COLO668 (cell line): ENCODE measurements around the gene DISC1.
"Not testable (repeated sequence)": the region's sequence is repeated elsewhere in the genome, so short reads cannot be mapped to it uniquely, and the experiment has no call there.

Experiments used
- DNase-seq: peaks from one replicate; lab custom pipeline; 2025; ENCODE audit not compliant: unreplicated experiment; lab: John Stamatoyannopoulos, UW

DISC1 gene

GRCh38 chr1:231724876-231725647 is 98.5 kb downstream of the DISC1 start:
- DNase-seq: peak; percentile 29

GRCh38 chr1:231727171-231727570 is 100.6 kb downstream of the DISC1 start:
- no peak for DNase-seq

DNA sequence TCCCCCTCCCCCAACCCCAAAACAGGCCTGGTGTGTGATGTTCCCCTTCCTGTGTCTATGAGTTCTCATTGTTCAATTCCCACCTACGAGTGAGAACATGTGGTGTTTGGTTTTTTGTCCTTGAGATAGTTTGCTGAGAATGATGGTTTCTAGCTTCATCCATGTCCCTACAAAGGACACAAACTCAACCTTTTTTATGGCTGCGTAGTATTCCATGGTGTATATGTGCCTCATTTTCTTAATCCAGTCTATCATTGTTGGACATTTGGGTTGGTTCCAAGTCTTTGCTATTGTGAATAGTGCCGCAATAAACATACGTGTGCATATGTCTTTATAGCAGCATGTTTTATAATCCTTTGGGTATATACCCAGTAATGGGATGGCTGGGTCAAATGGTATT is 102.4 kb downstream of the DISC1 start:
- DNase-seq: not testable (repeated sequence)

DNA sequence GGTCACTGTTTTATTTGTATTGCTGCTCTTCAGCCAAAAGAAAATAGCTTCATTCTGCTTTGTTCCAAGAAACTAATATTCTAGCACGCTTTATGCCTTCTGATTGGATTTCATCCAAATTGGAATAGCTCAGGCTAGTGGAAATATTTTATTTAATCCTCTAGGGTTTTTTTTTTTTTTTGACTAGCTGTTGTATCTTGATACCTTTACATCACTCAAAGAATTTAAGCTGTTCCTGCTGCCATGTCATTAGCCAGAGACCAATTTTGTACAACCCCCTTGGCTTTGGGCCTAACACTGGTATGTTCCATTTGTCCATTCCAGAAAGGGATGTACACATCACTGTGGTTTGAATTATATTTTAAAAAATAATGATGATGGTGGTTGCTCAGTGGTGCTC is 103.0 kb downstream of the DISC1 start:
- DNase-seq: no peak

- DNase-seq: no peak
These were observed 104.7 kb downstream of the DISC1 start for GRCh38 chr1:231731268-231731667.

GRCh38 chr1:231733063-231733462 is 106.5 kb downstream of the DISC1 start:
- no peak for DNase-seq

DNA sequence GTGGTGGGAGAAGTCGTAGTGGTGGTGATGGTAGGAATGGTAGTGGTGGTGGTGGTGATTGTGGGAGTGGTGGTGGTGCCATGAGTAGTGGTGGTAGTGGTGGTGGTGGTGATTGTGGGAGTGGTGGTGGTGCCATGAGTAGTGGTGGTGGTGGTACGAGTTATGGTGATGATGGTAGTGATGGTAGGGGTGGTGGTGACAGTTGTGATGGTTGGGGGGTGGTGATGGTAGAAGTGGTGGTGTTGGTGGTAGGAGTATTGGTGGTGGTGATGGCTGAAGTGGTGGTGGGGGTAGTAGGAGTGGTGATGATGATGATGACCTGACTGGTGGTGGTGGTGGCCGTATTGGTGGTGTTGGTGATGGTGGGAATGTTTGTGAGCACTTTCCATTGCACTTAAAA is 107.1 kb downstream of the DISC1 start:
- DNase-seq: no peak

DNA sequence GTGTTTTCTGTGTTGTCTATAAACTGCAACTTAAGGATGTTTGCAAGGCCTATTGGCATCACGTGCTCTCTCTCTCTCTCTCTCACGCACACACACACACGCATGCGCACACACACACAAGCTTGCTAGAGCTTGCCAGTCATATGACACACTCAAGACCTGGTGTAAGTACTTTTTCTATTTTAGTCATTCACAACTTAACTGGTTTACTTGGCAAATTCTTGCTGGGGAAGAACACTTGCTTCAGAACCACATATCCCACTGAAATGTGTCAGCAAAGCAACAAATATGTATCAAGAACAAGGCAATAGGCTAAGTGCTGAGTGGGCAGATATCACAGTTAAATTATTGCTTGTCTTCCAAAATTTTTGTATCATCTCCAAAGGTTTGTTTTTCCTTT is 107.8 kb downstream of the DISC1 start:
- no peak for DNase-seq

DNA sequence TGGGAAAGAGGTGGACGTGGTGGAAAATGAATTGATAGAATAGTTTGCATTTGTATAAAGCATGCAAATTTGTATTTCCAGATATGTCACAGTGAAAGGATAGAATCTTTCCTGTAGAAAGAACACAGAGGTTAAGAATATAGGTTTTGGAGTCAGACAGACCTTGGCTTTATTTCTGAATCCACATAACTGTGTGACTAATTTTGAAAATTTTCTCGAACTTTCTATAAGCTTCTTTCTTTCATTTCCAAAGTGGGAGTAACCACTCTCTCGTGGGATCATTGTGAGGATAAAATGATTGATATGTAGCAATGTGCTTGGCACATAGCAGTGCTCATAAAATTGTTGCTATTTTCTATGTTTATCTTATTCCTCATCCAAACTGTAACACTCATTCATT is 108.8 kb downstream of the DISC1 start:
- no peak for DNase-seq

- DNase-seq: no peak
These were observed 109.4 kb downstream of the DISC1 start for GRCh38 chr1:231735941-231736340.

- no peak for DNase-seq
These were observed 109.9 kb downstream of the DISC1 start for GRCh38 chr1:231736464-231736863.

DNA sequence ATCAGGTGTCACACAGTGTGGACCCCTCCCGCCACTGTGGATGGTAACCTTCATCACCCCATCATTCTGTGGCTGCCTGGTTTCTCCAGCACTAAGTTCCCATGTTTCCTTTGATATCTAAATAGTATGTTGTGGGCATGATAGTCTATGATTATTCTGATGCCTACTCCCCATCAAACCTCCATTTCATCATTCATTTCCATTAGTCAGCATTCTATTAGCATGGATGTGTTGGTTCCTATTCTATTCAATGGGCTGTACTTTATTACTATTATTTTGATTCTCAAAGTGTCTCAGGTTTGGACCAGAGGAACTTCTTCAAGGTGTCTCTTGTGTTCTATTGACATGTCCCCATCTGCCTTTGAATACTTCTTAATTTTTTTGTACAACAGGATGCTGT is 112.0 kb downstream of the DISC1 start:
- no peak for DNase-seq

GRCh38 chr1:231743966-231744365 is 117.4 kb downstream of the DISC1 start:
- no peak for DNase-seq

DNA sequence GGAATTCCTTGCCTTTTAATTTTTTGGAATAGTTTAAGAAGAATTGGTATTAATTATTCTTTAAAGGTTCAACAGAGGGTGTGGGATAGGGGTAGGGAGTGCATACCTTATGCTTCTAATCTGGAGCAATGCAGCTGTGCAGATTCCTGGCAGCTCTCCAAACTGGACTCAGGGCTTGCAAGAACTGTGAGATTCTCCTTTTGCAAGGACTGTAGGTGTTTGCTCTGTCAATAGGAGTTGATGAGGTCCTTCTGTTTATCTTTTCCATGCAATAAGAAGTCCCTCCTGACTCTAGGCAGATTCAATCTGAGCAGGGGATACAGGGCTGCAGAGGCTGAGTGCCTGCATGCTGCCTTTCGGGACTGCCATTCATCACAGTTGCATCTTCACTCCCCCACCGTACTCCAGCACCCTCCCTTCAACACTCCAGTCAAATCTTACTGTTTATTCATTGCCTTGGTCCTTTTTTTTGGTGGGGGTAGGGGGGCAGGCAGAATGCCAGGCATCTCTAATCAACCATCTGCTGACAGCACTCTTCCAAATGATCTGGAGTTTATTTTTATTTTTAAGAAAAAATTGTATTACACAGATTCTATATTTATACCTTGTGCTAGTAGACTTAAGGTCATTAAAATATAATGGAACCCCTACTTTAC is 122.3 kb downstream of the DISC1 start:
- DNase-seq: peak; percentile 48

DNA sequence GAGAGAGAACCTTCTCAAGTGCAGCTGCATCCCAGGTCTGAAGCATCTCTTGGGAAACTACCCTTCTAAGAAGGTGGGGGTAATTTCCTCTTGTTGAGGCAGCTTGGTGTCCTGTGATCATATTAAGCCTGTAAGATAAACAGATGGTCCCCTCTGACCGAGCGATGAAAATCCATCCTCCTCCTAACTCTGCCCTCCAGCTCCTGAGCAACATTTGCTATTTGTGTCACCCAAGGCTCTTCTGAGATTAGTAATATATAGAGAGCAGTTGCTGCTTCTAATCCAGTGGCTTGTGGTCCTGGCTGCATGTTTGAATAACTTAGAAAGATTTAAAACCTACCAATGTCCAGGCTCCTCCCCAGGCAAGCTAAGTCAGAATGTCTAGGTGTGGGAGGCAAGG is 123.7 kb downstream of the DISC1 start:
- no peak for DNase-seq

- no peak for DNase-seq
These were observed 124.3 kb downstream of the DISC1 start for GRCh38 chr1:231750818-231751362.

DNA sequence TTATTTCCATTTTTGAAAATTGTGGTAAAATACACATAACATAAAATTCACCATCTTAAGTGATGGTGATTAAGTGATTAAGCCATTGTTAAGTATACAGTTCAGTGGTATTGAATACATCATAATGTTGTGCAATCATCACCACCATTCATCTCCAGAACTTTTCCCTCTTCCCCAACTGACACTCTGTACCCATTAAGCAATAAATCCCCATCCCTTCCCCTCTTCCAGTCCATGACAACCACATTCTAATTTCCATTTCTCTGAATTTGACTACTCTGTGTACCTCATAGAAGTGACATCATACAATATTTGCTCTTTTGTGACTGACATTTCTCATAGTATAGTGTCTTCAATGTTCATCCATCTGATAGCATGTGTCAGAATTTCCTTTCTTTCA is 124.8 kb downstream of the DISC1 start:
- DNase-seq: no peak

- no peak for DNase-seq
These were observed 126.7 kb downstream of the DISC1 start for GRCh38 chr1:231753313-231753712.

GRCh38 chr1:231757101-231757404 is 130.5 kb downstream of the DISC1 start:
- DNase-seq: no peak

DNA sequence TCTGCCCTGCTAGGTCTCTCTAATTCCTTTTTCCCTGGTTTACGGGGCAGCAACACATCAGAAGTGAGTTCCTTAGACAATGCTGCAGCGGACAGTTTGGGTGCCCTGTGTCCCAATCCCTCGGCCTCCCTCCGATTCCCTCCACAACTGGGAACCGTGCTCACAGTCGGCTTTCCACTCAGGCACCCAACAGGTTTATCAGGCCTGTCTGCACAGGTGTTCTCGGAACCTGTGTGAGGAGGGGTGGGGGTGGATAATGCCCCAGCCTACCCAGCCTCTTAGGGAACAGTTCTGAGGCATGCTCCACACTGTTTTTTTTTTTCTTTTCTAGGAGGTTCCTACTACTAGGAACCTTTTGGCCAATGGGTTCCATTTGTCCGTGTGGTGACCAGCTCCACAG is 131.2 kb downstream of the DISC1 start:
- DNase-seq: no peak

DNA sequence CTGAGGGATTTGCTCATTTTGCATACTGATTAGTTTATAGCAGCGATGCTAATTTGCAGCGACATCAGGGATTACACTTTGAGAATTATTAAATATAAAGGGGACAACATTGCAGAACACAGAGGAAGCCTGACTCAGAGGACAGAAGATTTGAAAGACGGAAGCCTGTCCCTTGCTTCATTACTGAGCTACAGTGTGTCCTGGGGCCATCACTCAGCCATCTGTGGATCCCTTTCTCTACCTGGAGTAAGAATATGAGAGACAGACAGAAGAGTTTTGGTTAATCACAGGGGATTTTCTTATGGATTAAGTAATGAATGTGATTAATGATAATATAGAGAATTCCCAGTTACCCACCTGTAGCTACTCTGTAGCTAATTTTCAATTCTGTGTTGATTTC is 134.7 kb downstream of the DISC1 start:
- no peak for DNase-seq

GRCh38 chr1:231761747-231762541 is 135.4 kb downstream of the DISC1 start:
- no peak for DNase-seq
